NCI-H2196 treated with DMSO at 0.1 percent for 48 hours (cell line): Measurements from ENCODE around the gene VGF.
"Not testable (repeated sequence)": the region's sequence is repeated elsewhere in the genome, so short reads cannot be mapped to it uniquely, and the experiment has no call there.

Experiments used
- DNase-seq: peaks from one replicate; lab custom pipeline; 2025; ENCODE audit not compliant: unreplicated experiment; lab: John Stamatoyannopoulos, UW

VGF gene

DNA sequence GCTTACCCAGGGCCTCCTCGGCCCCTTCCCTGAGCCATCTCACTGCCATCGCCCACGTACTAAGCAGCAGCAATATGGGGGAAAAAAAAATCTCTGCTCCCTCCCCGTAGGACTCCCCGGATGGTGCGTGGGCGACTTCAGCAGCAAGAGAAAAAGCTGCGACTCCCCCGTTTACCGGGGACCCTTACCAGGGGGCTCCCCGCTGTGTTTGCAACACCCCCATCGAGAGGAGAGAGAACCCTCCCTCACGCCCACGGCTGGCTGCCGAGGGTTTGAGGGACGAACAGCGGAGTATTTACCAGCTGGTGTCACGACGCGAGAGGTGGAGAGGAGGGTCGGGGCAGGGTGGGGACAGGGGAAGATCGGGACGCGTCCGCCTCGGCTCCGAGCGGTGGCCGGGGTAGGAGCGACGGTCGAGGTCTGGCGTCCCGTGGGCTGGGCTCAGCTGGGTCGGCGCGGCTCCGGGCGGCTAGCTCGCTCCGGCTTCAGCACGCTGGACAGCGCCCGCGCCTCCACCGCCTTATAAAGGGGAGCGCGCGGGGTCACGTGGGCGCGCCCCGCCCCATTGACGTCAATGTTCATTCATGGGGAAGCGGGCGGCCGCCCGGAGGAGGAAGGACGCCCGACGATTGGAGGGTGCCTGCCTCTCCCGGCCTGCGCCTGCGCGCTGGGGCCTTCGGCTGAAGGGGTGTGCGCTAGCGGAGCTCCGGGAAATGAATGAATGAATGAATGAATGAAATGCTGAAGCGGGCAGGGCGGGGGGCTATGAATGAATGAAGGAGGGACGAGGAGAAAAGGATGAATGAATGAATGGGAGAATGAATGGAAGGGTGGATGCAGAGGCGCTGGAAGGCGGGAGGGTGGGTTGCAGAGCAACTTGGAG, at the start of gene VGF:
VGF (minus strand) TSS at position 495 of the 883 bp plus-strand sequence. CDS start 726 bp downstream, outside the sequence.
- DNase-seq = peak; percentile 89

DNA sequence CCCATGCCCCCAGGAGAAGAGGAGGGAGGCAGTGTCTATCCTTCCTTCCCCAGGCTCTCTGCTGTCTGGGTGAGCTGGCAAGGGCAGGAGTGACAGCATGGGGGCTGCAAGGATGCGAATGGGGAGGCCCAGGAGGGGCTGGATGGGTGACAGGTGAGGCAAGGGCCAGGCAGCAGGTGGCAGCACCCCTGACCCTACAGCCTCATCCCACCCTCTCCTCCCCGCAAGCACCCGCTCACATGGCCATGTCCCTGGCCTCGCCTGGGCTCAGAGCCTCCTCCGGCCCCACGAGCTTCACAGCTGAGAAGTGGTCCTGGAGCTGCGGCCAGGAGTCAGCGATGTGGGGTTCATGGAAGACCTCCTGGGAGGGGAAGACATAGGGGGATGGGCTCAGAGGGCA, 46.6 kb upstream of the VGF start:
- DNase-seq = no peak

DNA sequence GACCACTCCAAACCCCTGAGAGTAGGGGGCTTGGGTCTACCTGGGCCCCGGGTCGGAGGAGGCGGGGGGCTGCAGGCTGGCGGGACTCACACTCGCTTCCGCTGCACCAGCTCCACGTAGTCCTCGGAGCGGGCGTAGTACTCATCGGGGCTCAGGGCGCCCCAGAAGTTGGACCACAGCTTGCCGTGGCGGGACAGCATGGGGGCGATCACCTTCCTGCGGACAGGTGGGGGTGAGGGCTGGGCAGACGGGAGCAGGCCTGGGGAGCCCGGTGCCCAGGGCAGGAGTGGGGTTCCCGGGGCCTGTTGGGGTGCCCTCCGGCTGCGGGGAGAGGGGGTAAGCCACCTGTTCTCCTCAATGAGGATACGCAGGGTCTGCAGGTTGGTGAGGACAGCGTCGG, 46.1 kb upstream of the VGF start:
- DNase-seq = no peak

DNA sequence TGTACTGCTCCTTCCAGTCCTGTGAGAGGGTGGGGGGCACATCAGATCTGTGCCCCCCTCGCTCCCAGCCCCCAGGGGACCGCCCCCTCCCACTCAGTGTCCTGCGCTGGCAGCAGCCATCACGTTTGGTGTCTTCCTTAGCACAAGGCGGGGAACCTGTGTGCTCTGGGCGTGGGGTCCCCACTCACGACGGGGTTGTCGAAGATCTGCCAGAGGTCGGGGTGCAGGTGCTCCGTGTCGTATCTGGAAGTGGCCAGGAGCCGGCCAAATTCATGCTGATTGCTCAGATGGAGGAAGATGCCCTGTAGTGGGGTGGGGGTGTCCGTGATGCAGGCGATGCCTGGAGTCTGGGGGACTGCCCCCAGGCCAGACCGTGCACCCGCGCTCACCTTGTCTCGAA, 44.8 kb upstream of the VGF start:
- DNase-seq = no peak

DNA sequence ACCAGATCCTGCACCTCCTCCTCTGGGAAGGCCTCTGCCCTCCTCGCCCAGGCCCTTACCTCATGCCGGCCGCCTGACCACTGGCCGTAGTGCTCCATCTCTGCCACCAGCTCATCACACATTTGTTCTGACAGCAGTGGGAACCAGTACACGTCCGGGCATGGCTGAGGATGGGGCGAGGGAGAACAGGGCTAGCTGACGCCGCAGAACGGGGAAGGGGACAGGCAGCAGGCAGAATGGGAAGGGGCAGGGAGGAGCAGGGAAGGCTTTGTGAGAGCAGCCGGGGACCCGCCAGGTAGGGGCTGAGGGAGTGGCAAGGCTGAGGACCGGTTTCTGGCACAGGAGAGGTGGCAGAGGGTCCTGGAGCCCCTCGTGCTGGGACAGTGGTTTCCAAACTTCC, 43.4 kb upstream of the VGF start:
- no peak for DNase-seq

DNA sequence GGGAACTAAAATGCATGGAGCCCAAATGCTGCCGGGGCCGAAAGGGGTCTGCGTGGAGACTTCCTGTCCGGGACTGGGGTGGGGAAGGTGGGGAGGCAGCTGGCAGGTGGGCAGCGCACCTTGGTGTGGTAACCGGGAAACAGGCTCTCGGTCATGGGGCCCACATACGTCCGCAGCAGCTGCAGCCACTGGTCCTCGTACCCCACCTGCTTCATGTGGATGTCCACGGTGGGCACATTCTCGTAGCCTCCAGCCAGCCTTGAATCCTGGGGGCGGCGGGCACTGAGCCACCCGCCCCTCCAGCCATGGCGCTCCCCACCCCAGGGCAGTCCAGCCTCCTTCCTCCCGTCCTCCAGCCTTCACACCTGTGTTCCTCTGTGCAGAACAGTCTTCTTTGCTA, 42.1 kb upstream of the VGF start:
- DNase-seq = no peak

DNA sequence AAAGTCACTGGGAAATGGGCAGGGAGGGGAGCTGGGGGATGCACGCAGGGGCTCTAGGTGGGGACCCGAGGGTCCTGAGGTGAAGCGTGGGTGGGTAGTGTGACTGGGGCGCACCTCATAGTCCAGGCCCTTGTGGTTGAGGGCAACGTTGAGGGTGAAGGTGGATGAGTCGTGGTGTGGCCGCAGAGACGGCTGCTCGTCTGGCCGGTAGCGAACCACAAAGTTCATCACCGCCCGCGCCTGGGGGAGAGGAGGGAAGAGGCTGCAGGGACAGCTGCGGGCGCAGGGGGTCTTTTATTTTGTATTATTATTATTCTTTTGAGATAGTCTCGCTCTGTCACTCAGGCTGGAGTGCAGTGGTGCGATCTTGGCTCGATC, 41.3 kb upstream of the VGF start:
- DNase-seq = no peak

DNA sequence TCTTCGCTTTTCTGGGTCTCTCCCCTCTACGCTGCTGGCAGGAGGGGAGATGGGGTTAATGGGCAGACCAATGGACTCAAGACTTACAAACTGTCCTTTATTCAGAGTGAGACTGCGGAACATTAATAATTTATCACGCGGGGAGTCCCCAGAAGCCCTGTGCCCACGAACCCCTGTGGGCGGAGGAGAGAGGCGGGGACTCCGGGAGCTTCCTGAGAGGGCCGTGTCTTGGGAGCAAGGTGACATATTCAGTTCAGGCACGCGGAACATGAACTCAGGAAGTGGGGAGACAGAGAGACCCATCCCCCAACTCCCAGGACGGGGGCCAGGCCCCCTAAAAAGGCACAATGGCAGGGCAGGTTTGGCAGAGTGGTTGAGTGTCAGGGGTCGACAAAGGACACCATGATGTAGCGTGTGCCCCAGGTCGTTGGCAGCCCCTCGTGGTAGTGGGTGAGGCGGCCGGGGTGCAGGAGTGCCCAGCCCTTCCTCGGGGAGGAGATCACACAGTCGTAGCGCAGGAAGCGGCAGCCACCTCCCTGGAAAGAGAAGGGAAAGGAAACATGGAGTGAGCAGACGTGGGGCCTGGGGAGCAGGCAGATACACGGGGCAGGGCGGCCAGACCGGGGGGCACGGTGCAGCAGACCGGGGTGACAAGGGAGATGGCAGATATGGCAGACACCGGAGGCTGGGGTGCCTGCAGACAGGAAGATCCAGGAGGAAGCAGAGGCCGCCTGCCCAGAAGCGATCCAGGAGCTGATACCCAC, 40.7 kb upstream of the VGF start:
- DNase-seq = no peak

DNA sequence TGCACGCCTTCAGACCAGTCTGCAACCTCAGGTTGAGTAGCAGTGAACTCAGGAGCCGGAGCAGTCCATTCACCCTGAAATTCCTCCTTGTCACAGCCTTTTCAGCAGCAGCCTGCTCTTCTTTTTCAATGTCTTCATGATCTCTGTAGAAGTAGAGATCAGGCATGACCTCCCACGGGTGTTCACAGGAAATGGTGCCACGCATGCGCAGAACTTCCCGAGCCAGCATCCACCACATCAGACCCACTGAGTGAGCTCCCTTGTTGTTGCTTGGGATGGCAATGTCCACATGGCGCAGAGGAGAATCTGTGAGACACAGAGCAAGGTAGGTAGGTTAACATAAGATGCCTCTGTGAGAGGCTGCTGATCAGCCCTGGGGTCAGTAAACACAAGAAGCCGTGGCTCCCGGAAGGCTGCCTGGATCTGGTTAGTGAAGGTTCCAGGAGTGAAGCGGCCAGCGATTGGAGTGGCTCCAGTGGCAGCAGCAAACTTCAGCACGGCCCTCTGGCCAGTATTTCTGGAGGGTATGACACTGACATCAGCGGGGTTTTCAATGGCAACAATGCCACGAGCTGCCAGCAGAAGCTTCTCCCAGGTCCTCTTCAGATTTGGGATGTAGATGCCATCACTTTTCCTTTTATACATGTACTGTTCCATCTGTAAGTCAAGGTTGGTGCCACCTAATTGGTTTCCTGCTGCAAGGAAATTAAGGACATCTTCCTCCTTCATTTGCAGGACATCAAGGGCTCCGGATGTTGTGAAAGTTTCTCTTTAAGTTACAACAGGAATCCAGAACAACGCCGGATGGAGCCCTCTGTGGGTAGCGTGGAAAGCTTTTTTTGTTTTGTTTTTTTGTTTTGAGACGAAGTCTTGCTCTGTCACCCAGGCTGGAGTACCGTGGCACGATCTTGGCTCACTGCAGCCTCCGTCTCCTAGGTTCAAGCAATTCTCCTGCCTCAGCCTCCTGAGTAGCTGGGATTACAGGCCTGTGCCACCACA, 38.7 kb upstream of the VGF start:
- not testable (repeated sequence) for DNase-seq

DNA sequence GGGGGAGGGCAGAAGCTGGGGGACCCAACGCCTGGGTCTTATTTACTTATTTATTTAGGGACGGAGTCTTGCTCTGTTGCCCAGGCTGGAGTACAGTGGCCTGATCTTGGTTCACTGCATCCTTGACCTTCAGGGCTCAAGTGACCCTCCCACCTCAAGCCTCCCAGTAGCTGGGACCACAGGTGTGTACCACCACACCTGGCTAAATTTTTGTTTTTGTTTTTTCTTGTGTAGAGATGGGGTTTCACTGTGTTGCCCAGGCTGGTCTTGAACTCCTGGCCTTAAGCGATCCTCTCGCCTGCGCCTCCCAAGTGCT, 37.2 kb upstream of the VGF start:
- no peak for DNase-seq

DNA sequence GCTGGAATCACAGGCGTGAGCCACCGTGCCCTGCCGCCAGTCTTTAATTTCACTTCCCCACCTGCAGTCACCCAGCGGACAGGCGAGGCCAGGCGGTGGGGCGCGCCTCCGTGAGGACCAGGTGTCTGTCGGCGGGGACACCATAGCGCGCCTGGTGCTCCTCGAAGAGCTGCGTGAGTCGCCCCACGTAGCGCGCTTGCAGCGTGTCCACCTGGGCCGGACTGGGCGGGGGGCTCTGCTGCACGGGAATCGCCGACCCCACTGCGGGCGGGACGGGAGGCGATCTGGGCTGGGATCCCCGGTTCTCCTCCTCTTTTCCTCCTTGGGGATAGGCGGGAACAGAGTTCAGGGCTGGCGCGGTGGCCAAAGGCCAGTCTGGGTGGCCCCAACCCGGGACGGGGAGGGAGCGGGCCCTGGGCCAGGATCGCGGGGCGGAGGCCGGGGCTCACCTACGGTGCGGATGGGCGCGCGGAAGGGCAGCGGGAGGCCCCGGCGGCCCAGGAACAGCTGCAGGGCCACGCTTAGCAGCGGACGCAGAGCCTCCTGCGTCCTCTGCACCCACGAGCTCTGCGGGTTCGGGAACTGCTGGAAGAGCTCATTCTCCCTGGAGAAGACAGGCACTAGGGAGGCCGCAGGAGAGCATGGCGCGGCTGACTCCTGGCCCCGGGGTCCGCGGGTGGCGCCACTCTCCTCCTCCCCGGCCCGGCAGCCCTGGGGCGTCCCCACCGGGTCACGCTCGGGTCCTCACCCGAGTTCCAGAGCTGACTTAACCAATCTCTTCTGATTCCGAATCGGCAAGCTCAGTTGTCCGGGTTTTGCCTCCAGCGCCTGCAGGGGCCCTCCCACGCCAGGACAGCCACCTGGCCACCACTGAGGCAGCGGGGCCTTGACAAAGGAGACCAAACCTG, 36.6 kb upstream of the VGF start:
- DNase-seq = no peak

DNA sequence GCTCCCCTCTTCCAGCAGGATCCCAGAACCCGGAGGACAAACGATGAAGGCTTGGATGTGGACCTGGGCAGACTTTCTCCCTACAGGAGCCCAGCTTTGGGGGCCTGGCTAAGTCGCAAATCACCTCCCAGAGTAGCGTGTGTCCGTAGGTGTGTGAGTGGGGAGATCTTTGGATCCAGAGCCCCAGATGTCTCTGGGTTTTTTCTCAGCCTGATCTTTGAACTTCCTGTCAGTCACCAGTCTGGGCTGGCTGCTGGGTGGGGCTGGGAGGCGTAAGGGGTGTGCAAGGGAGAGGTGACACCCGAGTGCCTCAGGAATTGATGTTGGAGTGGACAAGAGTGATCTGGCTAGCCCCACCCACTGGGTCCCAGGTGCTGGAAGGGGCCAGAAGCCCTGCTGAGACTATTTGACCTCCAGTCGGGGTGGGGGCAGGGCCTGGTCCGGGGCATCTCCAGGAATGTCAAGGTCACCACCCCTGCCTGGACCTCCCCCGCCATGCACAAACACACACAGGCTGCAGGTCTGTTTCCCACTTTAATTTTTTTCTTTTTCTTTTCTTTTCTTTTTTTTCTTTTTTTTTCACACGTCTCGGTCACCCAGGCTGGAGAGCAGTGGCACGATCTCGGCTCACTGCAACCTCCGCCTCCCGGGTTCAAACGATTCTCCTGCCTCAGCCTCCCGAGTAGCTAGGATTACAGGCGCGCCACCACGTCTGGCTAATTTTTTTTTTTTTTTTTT, 35.7 kb upstream of the VGF start, which contains the start of gene MOGAT3:
MOGAT3 (minus strand) TSS at position 175 of the 738 bp plus-strand sequence. CDS start 182 bp downstream, outside the sequence.
- no peak for DNase-seq

DNA sequence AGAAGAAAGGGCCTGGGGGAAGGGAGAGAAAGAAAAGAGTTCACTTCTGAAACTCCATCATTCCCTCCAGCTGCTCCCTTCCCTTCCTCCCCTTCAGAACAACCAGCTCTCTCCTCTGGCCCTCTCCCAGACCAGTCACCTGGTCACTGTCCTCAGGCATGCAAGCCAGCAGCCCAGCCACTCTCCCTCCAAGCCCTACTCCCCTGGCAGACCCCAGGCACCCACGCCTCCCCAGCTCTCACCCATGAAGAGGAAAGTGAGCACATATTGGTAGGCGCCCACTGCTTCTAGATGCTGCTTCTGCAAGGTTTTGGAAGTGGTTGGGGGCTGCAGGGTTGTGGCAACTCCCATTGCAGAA, 35.1 kb upstream of the VGF start:
- DNase-seq = no peak

DNA sequence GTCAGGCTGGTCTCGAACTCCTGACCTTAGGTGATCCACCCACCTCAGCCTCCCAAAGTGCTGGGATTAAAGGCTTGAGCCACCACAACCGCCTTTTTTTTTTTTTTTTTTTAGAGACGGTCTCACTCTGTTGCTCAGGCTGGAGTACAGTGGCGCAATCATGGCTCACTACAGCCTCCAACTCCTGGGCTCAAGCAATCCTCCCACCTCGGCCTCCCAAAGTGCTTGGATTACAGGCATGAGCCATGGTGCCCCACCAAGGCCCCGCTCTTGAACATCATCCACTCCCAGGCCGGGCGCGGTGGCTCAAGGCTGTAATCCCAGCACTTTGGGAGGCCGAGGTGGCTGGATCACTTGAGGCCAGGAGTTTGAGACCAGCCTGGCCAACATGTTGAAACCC, 34.2 kb upstream of the VGF start:
- not testable (repeated sequence) for DNase-seq

DNA sequence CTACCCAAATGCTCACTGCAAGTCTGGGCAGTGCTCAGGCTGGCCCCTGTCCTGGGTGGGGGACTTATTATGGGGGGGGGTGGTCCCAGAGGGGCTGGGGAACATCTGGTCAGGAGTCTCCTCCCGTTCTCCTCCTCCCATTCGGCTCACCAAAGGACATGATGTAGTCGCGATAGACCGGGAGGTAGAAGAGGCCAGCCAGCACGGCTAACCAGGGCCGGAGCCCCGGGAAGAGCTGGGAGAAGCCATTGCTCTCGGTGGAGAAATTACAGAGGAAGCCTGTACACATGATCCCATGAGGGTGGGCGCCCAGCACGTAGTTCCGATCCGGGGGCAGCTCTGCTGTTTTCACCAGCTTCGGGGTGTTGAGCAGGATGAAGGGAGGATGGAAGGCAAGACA, 33.1 kb upstream of the VGF start:
- DNase-seq = no peak

DNA sequence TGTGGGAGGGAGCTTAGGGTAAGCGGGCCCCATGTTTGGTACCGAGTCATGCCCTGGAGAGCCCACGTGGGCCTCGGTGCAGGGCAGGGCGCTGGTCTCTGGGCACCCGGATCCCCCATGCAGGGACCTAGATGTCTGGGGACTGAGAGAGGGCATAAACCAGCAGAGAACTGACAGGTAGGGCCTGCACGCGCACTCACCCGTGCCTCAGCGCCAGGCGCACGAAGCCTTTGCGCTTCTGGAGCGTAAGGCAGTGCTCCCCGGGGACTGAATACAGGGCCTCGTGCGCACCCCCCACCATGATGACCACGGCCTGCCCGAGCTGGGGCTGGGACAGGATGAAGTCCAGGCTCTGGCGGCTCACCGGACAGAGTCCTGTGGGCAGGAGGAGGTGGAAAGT, 32.6 kb upstream of the VGF start:
- no peak for DNase-seq

DNA sequence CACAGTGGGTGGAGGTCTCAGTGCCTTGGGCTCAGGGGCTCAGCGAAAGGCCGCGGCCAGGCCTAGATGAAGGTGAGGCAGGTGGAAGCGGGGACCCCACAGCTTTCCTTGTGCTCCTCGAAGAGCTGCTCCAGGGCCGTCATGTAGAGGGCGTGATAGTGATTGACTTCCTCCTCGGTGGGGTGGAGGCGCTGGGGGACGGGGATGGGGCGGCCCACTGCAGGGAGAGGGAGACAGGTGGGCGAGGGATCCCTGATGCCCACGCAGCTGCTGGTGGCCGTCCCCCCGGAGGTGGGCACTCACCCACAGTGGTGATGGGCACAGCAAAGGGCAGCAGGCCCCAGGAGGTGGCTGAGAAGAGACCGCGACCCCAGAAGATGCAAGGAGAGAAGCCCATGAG, 30.5 kb upstream of the VGF start:
- no peak for DNase-seq

DNA sequence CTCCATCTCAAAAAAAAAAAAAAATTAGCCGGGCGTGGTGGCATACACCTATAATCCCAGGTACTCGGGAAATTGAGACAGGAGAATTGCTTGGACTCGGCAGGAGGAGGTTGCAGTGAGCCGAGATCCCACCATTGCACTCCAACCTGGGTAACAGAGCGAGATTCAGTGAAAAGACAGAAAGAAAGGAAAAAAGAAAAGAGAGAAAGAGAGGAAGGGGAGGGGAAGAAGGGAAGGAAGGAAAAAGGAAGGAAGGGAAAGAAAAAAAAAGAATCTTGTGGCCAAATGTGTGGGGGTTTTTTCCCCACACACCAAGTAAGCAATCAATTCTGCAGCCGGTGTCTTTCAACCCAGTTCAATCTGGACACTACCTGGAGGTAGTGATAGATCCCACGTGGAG, 23.7 kb upstream of the VGF start:
- DNase-seq = no peak

DNA sequence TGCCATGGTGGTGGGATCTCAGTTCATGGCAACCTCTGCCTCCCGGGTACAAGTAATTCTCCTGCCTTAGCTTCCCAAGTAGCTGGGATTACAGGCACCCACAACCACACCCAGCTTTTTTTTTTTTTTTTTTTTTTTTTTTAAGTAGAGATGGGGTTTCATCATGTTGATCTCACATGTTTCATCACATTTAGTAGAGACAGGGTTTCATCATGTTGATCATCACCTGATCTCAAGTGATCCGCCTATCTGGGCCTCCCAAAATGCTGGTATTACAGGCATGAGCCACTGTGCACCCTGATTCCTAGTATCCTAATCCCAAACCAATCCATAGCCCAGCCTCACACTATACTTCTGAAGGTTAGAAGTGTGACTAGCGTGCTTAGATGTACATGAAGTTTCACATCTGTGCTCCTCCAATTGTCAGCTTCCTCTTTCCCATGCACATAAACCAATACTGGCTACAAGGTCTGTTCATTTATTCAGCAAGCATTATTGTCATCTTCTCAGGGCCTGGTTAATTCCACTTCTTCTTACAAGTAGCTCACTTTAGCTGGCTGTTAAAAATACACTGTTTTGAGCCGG, 21.6 kb upstream of the VGF start:
- no peak for DNase-seq
